KMS-11 (cell line): ENCODE measurements around the gene EXOC3L4.

ENCODE experiments used
- H2AFZ ChIP-seq: fragments of 200-600 bp; sonication (generic); 2 replicates; pipeline ENCODE4 v1.6.1; 2016; ENCODE audit warnings: antibody characterized with exemption, mixed run types, low read depth
- H3K27ac ChIP-seq: fragments of 200-600 bp; sonication (generic); 2 replicates; pipeline ENCODE4 v1.6.1; 2016; ENCODE audit warnings: mild to moderate bottlenecking, mixed run types
- H3K27me3 ChIP-seq: fragments of 200-600 bp; sonication (generic); 2 replicates; pipeline ENCODE4 v1.6.1; 2017; ENCODE audit warnings: mild to moderate bottlenecking, low read depth, mixed run types, moderate library complexity; ENCODE audit not compliant: insufficient read depth
- H3K36me3 ChIP-seq: fragments of 200-600 bp; sonication (generic); 2 replicates; pipeline ENCODE4 v1.6.1; 2017; ENCODE audit warnings: mild to moderate bottlenecking, mixed run types; ENCODE audit not compliant: insufficient read depth
- H3K4me1 ChIP-seq: fragments of 200-600 bp; sonication (generic); 2 replicates; pipeline ENCODE4 v1.6.1; 2016; ENCODE audit warnings: mild to moderate bottlenecking, low read depth, mixed run types; ENCODE audit not compliant: poor library complexity, severe bottlenecking
- H3K4me2 ChIP-seq: fragments of 200-600 bp; sonication (generic); 2 replicates; pipeline ENCODE4 v1.7.0; 2016; ENCODE audit warnings: mild to moderate bottlenecking, mixed run types
- H3K4me3 ChIP-seq: fragments of 200-600 bp; sonication (generic); IDR thresholded peaks from 2 replicates; pipeline ENCODE4 v1.6.1; 2017; ENCODE audit warnings: low read depth, low read length, mixed read lengths; ENCODE audit not compliant: insufficient read depth
- H3K79me2 ChIP-seq: fragments of 200-600 bp; sonication (generic); 2 replicates; pipeline ENCODE4 v1.6.1; 2016; ENCODE audit warnings: low read depth, mixed run types; ENCODE audit not compliant: insufficient read depth
- H3K9ac ChIP-seq: fragments of 200-600 bp; sonication (generic); 2 replicates; pipeline ENCODE4 v1.6.1; 2016; ENCODE audit warnings: mild to moderate bottlenecking, mixed run types
- H4K20me1 ChIP-seq: fragments of 200-600 bp; sonication (generic); 2 replicates; pipeline ENCODE4 v1.6.1; 2016; ENCODE audit warnings: mild to moderate bottlenecking, mixed run types; ENCODE audit not compliant: insufficient read depth
- TF ChIP-seq, protein P1 (sequence below): fragments of 200-600 bp; sonication (generic); conservative IDR thresholded peaks from 2 replicates; pipeline ENCODE4 v1.6.1; 2017; ENCODE audit warnings: low read depth, mild to moderate bottlenecking, antibody characterized with exemption, low read length, moderate library complexity, mixed read lengths

Gene EXOC3L4

DNA sequence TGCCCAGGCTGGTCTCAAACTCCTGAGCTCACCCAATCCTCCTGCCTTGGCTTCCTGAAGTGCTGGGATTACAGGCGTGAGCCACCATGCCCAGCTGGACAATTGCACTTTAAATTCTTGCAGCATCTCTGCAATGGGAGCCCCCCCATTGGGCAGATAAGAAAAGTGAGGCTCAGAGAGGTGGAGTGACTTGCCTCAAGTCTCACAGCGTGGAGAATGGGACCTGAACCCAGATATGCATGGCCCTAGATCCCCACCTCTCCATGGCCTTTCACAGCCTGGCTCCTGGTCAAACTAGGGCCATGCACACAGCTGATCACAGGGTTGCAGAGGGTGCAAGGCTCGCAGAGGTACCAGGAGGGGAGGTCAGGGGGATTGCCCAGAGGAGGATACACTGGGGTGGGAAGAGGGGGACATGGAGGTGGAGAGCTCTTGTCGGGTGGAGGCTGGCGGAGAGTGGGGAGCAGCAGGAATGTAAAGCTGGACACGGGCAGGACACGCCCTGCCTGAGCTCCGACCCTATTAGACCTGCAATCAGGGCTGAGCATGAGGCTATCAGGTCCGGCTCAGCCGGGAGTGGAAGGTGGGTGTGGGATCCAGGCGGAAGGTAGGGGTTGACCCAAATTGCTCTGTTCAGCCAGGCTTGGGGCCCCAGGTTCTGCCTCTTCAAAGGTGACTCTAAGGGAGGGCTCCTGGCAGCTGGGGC is 6.9 kb downstream of the EXOC3L4 start:
- TF ChIP-seq, protein P1, sequence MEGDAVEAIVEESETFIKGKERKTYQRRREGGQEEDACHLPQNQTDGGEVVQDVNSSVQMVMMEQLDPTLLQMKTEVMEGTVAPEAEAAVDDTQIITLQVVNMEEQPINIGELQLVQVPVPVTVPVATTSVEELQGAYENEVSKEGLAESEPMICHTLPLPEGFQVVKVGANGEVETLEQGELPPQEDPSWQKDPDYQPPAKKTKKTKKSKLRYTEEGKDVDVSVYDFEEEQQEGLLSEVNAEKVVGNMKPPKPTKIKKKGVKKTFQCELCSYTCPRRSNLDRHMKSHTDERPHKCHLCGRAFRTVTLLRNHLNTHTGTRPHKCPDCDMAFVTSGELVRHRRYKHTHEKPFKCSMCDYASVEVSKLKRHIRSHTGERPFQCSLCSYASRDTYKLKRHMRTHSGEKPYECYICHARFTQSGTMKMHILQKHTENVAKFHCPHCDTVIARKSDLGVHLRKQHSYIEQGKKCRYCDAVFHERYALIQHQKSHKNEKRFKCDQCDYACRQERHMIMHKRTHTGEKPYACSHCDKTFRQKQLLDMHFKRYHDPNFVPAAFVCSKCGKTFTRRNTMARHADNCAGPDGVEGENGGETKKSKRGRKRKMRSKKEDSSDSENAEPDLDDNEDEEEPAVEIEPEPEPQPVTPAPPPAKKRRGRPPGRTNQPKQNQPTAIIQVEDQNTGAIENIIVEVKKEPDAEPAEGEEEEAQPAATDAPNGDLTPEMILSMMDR: no peak

DNA sequence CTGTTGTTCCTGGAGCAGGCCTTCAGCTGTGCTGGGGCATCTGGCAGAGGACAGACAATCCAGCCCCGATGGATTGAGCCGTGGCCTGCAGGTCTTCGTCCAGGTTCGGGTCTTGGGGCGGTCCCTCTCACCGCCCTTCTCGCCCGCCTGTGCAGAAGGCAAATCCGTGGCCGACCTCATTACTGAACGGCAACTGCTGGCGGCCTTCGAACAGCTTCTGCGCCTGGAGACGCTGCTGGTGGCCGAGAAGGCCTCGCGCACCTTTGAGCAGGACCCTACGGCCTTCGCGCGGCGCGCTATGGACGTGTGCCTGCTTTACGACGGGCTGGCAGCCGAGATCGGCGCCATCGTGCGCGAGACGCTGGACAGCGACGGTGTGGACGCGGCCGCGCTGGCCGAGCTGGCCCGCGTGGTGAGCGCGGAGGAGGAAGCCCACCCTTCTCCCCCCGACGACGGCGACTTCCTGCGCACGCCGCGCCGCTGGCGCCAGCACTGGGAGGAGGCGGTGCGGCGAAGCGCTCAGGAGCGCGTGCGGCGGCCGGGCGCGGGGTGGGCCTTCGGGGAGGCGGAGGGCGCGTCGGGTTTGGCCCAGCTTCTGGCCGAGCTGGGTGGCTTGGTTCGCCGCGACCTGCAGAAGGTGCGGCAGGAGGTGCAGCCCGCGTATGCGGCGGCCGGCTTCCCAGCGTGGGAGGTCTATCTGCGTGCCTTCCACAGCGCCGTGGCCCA is 7.6 kb downstream of the EXOC3L4 start:
- Histone ChIP-seq H3K4me1 (peaks cover 18% of the 10 kb centered on the region), H3K79me2 (no peaks in the 10 kb centered on the region), H3K27me3 (no peaks in the 10 kb centered on the region), H3K4me3 (no peak overlapping the region), H4K20me1 (no peaks in the 10 kb centered on the region), H2AFZ (no peak overlapping the region), H3K36me3 (no peaks in the 10 kb centered on the region), H3K27ac (no peak overlapping the region), H3K4me2 (no peak overlapping the region), H3K9ac (no peak overlapping the region)
- TF ChIP-seq, protein P1: no peak

More for the DNA sequence above, 6.9 kb downstream of the EXOC3L4 start:
- H3K4me3 ChIP-seq: no peak overlapping the region
- no peak overlapping the region for H2AFZ ChIP-seq
- no peaks in the 10 kb centered on the region for H3K36me3 ChIP-seq
- no peaks in the 10 kb centered on the region for H3K79me2 ChIP-seq
- no peak overlapping the region for H3K9ac ChIP-seq
- H3K4me1 ChIP-seq: peaks cover 13% of the 10 kb centered on the region
- no peaks in the 10 kb centered on the region for H3K27me3 ChIP-seq
- no peak overlapping the region for H3K27ac ChIP-seq
- no peaks in the 10 kb centered on the region for H4K20me1 ChIP-seq
- H3K4me2 ChIP-seq: no peak overlapping the region

DNA sequence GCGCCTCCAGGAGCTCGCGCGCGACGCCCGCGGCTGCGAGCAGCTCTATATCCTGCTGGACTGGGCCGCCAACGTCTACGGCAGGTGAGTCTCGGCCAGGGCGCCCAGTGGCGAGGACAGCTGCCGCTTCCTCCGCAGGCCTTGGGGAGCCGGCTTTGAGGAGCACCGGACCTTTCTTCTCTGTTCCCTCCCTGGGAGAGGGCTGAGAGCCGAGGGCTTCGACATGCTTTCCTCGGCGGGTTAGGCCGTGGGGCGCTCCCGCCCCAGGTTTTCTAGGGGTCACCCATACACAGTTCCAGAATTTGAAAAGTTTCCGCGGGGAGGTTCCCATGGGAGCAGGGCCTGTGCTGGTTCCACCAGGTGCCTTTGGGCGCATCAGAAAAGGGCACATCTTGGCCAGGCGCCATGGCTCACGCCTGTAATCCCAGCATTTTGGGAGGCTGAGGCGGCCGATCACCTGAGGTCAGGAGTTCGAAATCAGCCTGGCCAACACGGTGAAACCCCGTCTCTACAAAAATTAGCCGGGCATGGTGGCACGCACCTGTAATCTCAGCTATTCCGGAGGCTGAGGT is 8.2 kb downstream of the EXOC3L4 start:
- H3K36me3 ChIP-seq: no peaks in the 10 kb centered on the region
- TF ChIP-seq, protein P1: no peak
- no peak overlapping the region for H3K4me2 ChIP-seq
- no peak overlapping the region for H3K9ac ChIP-seq
- peaks cover 25% of the 10 kb centered on the region for H3K4me1 ChIP-seq
- H3K27ac ChIP-seq: no peak overlapping the region
- H3K27me3 ChIP-seq: no peaks in the 10 kb centered on the region
- no peaks in the 10 kb centered on the region for H3K79me2 ChIP-seq
- H3K4me3 ChIP-seq: no peak overlapping the region
- no peaks in the 10 kb centered on the region for H4K20me1 ChIP-seq
- H2AFZ ChIP-seq: no peak overlapping the region

DNA sequence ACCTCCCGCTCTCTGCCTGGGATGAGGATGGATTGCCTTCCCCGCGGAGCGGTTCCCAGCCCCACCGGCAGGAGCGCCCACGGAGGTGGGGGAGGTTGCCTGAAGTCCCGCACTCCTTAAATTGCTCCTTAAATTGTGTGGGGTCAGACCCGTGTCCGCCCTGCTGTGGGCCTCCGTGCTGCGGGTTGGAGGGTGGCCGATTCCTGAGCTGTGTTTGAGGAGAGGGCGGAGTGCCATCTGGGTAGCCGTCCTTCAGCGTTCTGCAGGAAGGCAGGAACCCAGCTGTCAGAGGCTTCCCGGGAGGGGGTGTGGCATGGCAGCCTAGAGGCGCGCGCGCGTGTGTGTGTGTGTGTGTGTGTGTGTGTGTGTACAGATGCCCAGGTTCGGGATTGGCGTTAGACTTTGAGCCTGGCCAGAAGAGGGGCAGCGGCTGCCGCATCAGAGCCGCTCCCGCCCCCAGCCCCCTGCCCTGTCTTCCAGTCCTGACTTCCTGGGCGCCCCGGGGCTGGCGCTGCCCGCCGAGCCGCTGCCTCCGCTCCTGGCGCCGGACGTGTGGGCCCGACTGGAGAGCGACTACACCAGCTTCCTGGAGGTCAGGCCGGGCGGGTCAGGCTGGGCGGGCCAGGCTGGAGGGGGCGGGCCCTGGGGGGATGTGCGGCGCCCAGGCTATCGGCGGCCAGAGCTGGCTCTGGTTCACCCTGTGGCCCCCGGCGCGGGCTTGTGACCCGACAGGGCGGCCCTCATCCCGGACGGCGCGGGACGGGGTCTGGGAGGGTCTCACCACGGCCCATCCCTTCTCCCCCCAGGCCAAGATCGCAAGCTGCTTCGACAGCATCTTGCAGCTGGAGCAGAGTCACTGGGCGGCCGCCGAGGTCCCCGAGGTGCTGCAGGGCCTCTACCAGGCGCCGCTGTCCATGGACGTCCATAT is 9.2 kb downstream of the EXOC3L4 start:
- H3K79me2 ChIP-seq: no peaks in the 10 kb centered on the region
- H3K4me2 ChIP-seq: no peak overlapping the region
- H3K4me3 ChIP-seq: no peak overlapping the region
- no peak overlapping the region for H3K27ac ChIP-seq
- H3K36me3 ChIP-seq: no peaks in the 10 kb centered on the region
- no peaks in the 10 kb centered on the region for H3K27me3 ChIP-seq
- TF ChIP-seq, protein P1: no peak
- no peaks in the 10 kb centered on the region for H4K20me1 ChIP-seq
- H2AFZ ChIP-seq: no peak overlapping the region
- peaks cover 34% of the 10 kb centered on the region for H3K4me1 ChIP-seq
- H3K9ac ChIP-seq: no peak overlapping the region
